Adrenal gland (tissue), 5 donors: ENCODE measurements around the gene TNFRSF12A.

ENCODE experiments used
- CTCF ChIP-seq, 6 experiments: fragments of 450-650 bp in 4 of 6; fragments of 200-600 bp in 2 of 6; sonication (generic) in 1 of 6; IDR thresholded peaks; 1 replicate in 5 of 6; 2 replicates in 1 of 6; pipeline versions ENCODE4 v1.5.1 to v1.8.0; 2016 to 2021; ENCODE audit warnings: antibody characterized with exemption in 6 of 6, mild to moderate bottlenecking in 2 of 6, moderate library complexity in 1 of 6
- POLR2A ChIP-seq, 2 donors: fragments of 450-650 bp; IDR thresholded peaks; one replicate each; pipeline ENCODE4 v1.6.1; 2017; ENCODE audit warnings: antibody characterized with exemption in 2 of 2, mild to moderate bottlenecking in 2 of 2, moderate library complexity in 1 of 2
- donor health status: DM: no; HTN: no; CAD: no.

GRCh38 chr16:3059723-3060242 lies 39.6 kb downstream of the TNFRSF12A start:
- no peak for TF ChIP-seq CTCF (IDR thresholded peaks at IDR 0.05)
- TF ChIP-seq POLR2A (IDR thresholded peaks at IDR 0.05): no peak
